OCI-LY7 (cell line): ENCODE data around the gene UBAC1. TPM values are rescaled to one million over a fixed set of nuclear protein-coding genes. Genes with fewer than 3 reads are reported as not detected.

Experiments
- BruUV-seq: library from RNA; stranded (reverse); fragments of 400-500 nt; replicated peaks from 2 replicates; lab custom pipeline; 2021; lab: Mats Ljungman, UMichigan
- CTCF ChIA-PET: fragments of 300-600 bp; sonication (Branson Sonifier 250); formaldehyde crosslinking; loops from one replicate; lab custom pipeline; 2022; ENCODE audit warnings: antibody characterized with exemption; ENCODE audit not compliant: unreplicated experiment; lab: Charles Lee
- POLR2A ChIA-PET: fragments of 300-600 bp; sonication (Branson Sonifier 250); formaldehyde crosslinking; loops from one replicate; lab custom pipeline; 2022; ENCODE audit warnings: antibody characterized with exemption; lab: Charles Lee
- DNase-seq: peaks from one replicate; pipeline ENCODE4 v3.0.0-alpha.2; 2015; ENCODE audit warnings: low spot score
- H2AFZ ChIP-seq: fragments of 200-600 bp; sonication (generic), shearing (Covaris generic); 2 replicates; pipeline ENCODE4 v1.6.1; 2014; ENCODE audit warnings: mild to moderate bottlenecking, antibody characterized with exemption, low read length, moderate library complexity
- H3K27ac ChIP-seq: fragments of 200-600 bp; sonication (generic); 2 replicates; pipeline ENCODE4 v1.5.1; 2014; ENCODE audit warnings: mixed run types, low read depth, mild to moderate bottlenecking, moderate library complexity, low read length, inconsistent platforms; ENCODE audit not compliant: poor library complexity, severe bottlenecking
- H3K36me3 ChIP-seq: fragments of 200-600 bp; sonication (generic); 2 replicates; pipeline ENCODE4 v1.6.1; 2014; ENCODE audit warnings: mild to moderate bottlenecking, antibody characterized with exemption, low read length, moderate library complexity, mixed read lengths; ENCODE audit not compliant: insufficient read depth
- H3K4me1 ChIP-seq: fragments of 200-600 bp; sonication (generic); 2 replicates; pipeline ENCODE4 v1.5.1; 2014; ENCODE audit warnings: mild to moderate bottlenecking, low read length; ENCODE audit not compliant: insufficient read depth, poor library complexity, severe bottlenecking
- H3K4me2 ChIP-seq: fragments of 200-600 bp; sonication (generic); 2 replicates; pipeline ENCODE4 v1.6.1; 2014; ENCODE audit warnings: mild to moderate bottlenecking, low read length
- H3K4me3 ChIP-seq: fragments of 200-600 bp; sonication (generic); 2 replicates; pipeline ENCODE4 v1.5.1; 2014; ENCODE audit warnings: mild to moderate bottlenecking, low read depth, low read length; ENCODE audit not compliant: poor library complexity, severe bottlenecking
- H3K79me2 ChIP-seq: fragments of 200-600 bp; sonication (generic); 2 replicates; pipeline ENCODE4 v1.6.1; 2016; ENCODE audit warnings: low read depth, mild to moderate bottlenecking, low read length, moderate library complexity, mixed read lengths; ENCODE audit not compliant: insufficient read depth
- H3K9me2 ChIP-seq: fragments of 200-600 bp; sonication (generic); 2 replicates; pipeline ENCODE4 v1.6.1; 2016; ENCODE audit warnings: mild to moderate bottlenecking, low read length, mixed read lengths; ENCODE audit not compliant: insufficient read depth
- H3K9me3 ChIP-seq: fragments of 200-600 bp; sonication (generic); 2 replicates; pipeline ENCODE4 v1.6.1; 2014; ENCODE audit warnings: mild to moderate bottlenecking, mixed run types, low read length, mixed read lengths
- H4K20me1 ChIP-seq: fragments of 200-600 bp; sonication (generic); 2 replicates; pipeline ENCODE4 v1.6.1; 2014; ENCODE audit warnings: mild to moderate bottlenecking, antibody characterized with exemption, low read length, moderate library complexity, mixed read lengths; ENCODE audit not compliant: insufficient read depth
- EZH2phosphoT487 ChIP-seq: fragments of 200-600 bp; sonication (generic); IDR thresholded peaks from 2 replicates; pipeline ENCODE4 v1.6.1; 2018; ENCODE audit warnings: low read depth, borderline replicate concordance, mild to moderate bottlenecking, mixed run types, antibody characterized with exemption, low read length, moderate library complexity, mixed read lengths
- intact Hi-C: fragments of 100-400 bp; cut with micrococcal nuclease; formaldehyde crosslinking; loops from one replicate; pipeline ENCODE4 v1.10.0; 2022; ENCODE audit not compliant: unreplicated experiment
- total RNA-seq, 2 experiments: library from RNA; depleted of rRNA in 1 of 2; stranded (reverse); fragments of >200 nt in 1 of 2; shearing (Covaris generic) in 1 of 2; gene quantifications; 2 replicates each; pipeline ENCODE4 v1.2.3, GENCODE V29; 2014 to 2022
- TF ChIP-seq, protein P1 (sequence below): fragments of 200-600 bp; sonication (generic); conservative IDR thresholded peaks from 2 replicates; pipeline ENCODE4 v1.5.1; 2014; ENCODE audit warnings: mild to moderate bottlenecking, antibody characterized with exemption, low read length, moderate library complexity, mixed read lengths

The UBAC1 gene
- total RNA-seq, 2 experiments from 2014 or later = 42.3 to 59.2 TPM

GRCh38 chr9:135907431-135908092 lies 53.6 kb downstream of the UBAC1 start, which contains the start of gene CAMSAP1:
Gene CAMSAP1, minus strand, starts transcription at chr9:135907546. Its CDS starts 387 bp downstream, at chr9:135907159.
- Histone ChIP-seq H3K4me1 (peaks cover 45% of the 10 kb centered on the region), H3K9me3 (no peaks in the 10 kb centered on the region), H2AFZ (peak within 1 kb of the TSS; percentile 70), H3K9me2 (no peaks in the 10 kb centered on the region), H3K4me2 (peak within 1 kb of the TSS; percentile 85), H3K27ac (peak within 1 kb of the TSS; percentile 26), H4K20me1 (peaks cover 16% of the 10 kb centered on the region; the same call in 1 of the 2 replicates), H3K4me3 (peak within 1 kb of the TSS; percentile 81), H3K36me3 (peaks cover 33% of the 10 kb centered on the region), H3K79me2 (peaks cover 53% of the 10 kb centered on the region)
- BruUV-seq = no TSS peak
- DNase-seq = peak; percentile 94
- ChIA-PET POLR2A (interaction anchor here (0.6 to 0.8 kb wide), 3 partner anchors 55 to 133 kb away, joined by 3 to 6 read pairs (median 3); no protein-coding TSS in a partner anchor), CTCF (interaction anchor here (0.6 to 0.7 kb wide), 4 partner anchors 48 to 511 kb away, joined by 4 to 12 read pairs (median 5); no protein-coding TSS in a partner anchor)
- intact Hi-C loops = loop anchor here (5.0 kb wide), 1 partner anchor 45 kb away; no protein-coding TSS in a partner anchor
- no peak for TF ChIP-seq EZH2phosphoT487
- TF ChIP-seq, protein P1, sequence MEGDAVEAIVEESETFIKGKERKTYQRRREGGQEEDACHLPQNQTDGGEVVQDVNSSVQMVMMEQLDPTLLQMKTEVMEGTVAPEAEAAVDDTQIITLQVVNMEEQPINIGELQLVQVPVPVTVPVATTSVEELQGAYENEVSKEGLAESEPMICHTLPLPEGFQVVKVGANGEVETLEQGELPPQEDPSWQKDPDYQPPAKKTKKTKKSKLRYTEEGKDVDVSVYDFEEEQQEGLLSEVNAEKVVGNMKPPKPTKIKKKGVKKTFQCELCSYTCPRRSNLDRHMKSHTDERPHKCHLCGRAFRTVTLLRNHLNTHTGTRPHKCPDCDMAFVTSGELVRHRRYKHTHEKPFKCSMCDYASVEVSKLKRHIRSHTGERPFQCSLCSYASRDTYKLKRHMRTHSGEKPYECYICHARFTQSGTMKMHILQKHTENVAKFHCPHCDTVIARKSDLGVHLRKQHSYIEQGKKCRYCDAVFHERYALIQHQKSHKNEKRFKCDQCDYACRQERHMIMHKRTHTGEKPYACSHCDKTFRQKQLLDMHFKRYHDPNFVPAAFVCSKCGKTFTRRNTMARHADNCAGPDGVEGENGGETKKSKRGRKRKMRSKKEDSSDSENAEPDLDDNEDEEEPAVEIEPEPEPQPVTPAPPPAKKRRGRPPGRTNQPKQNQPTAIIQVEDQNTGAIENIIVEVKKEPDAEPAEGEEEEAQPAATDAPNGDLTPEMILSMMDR = no peak

DNA sequence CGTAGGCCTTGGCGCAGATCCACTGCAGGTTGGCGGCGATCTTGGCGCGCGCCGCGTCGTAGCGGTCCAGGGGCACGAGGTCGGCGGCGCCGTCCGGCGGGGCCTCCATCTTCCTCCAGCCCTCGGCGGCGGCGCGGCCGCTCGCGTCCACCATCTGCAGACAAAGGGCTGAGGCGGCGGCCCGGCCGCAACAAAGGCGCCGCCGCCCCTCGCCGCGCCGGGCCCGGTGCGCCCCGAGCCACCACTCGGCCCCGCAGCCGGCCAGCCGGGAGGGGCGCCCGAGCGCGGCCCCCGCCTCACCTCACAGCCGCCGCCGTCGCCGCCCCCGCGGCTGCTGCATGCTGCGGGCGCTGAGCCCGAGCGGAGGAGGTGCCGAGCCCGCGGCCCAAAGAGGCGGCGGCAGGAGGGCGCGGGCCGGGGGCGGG lies 54.2 kb downstream of the UBAC1 start:
- Histone ChIP-seq H2AFZ (no peak overlapping the region), H4K20me1 (peaks cover 16% of the 10 kb centered on the region; the same call in 1 of the 2 replicates), H3K4me3 (peak overlapping the region; percentile 77), H3K79me2 (peaks cover 59% of the 10 kb centered on the region), H3K4me1 (peaks cover 45% of the 10 kb centered on the region), H3K36me3 (peaks cover 34% of the 10 kb centered on the region), H3K9me2 (no peaks in the 10 kb centered on the region), H3K9me3 (no peaks in the 10 kb centered on the region), H3K4me2 (peak overlapping the region; percentile 85; the same call in 1 of the 2 replicates), H3K27ac (no peak overlapping the region)
- POLR2A ChIA-PET = interaction anchor here (0.7 to 0.8 kb wide), 2 partner anchors 55 to 58 kb away, joined by 3 read pairs; no protein-coding TSS in a partner anchor
- BruUV-seq = no TSS peak
- no peak for DNase-seq
- intact Hi-C loops = loop anchor here (5.0 kb wide), 1 partner anchor 45 kb away; no protein-coding TSS in a partner anchor
- CTCF ChIA-PET = interaction anchor here (0.6 to 0.7 kb wide), 3 partner anchors 49 to 264 kb away, joined by 4 to 12 read pairs (median 6); no protein-coding TSS in a partner anchor
- TF ChIP-seq, protein P1 = no peak
- no peak for TF ChIP-seq EZH2phosphoT487
